Esophagus muscularis mucosa (tissue), 4 donors: Measurements from ENCODE around the gene MEIOB.

Experiments used
- EP300 ChIP-seq: sonication (generic); formaldehyde crosslinking; IDR thresholded peaks from one replicate; pipeline ENCODE4 v1.6.1; 2017; ENCODE audit warnings: antibody characterized with exemption
- POLR2A ChIP-seq: fragments of 450-650 bp; IDR thresholded peaks from one replicate; pipeline ENCODE4 v1.6.1; 2017; ENCODE audit warnings: antibody characterized with exemption, moderate library complexity, mild to moderate bottlenecking, low read depth
- POLR2AphosphoS5 ChIP-seq, 2 donors: sonication (generic); formaldehyde crosslinking; IDR thresholded peaks; one replicate each; pipeline ENCODE4 v1.6.1; 2017; ENCODE audit warnings: antibody characterized with exemption in 2 of 2
- TF ChIP-seq, protein P1 (sequence below), 3 experiments: fragments of 200-600 bp in 2 of 3; fragments of 450-650 bp in 1 of 3; sonication (generic) in 2 of 3; IDR thresholded peaks; one replicate each; pipeline ENCODE4 v1.5.1; 2017 to 2019; ENCODE audit warnings: antibody characterized with exemption in 3 of 3, mild to moderate bottlenecking in 2 of 3, moderate library complexity in 1 of 3

DNA sequence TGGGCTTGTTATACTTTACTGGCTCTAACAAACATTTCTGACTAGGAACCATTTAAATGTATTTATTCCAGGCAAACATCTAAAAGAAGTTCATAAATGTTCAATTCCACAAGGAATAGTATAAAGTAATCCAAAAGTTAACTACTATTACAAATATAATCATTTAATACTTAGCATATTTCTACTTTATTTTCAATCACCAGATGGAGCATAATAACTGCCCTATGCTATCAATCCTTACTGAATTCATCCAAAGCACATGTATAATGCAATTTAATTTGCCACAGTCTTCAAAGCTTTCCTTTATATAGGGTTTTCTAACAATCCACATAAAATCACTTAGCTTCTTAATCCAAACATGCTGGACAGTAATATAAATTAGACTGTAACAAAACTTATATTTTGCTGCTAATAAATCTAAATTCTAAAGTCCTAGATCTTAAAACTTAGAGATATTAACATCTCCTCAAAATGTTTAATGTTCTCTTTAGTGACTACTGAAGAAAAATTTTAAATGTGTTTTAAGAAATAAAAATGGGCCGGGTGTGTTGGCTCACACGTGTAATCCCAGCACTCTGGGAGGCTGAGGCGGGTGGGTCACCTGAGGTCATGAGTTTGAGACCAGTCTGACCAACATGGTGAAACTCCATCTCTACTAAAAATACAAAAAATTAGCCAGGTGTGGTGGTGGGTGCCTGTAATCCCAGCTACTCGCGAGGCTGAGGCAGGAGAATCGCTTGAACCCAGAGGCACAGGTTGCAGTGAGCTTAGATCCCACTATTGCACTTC, 5.9 kb downstream of the MEIOB start:
- TF ChIP-seq POLR2A: no peak
- TF ChIP-seq, protein P1, sequence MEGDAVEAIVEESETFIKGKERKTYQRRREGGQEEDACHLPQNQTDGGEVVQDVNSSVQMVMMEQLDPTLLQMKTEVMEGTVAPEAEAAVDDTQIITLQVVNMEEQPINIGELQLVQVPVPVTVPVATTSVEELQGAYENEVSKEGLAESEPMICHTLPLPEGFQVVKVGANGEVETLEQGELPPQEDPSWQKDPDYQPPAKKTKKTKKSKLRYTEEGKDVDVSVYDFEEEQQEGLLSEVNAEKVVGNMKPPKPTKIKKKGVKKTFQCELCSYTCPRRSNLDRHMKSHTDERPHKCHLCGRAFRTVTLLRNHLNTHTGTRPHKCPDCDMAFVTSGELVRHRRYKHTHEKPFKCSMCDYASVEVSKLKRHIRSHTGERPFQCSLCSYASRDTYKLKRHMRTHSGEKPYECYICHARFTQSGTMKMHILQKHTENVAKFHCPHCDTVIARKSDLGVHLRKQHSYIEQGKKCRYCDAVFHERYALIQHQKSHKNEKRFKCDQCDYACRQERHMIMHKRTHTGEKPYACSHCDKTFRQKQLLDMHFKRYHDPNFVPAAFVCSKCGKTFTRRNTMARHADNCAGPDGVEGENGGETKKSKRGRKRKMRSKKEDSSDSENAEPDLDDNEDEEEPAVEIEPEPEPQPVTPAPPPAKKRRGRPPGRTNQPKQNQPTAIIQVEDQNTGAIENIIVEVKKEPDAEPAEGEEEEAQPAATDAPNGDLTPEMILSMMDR (IDR thresholded peaks at IDR 0.05): no peak
- no peak for TF ChIP-seq POLR2AphosphoS5 (IDR thresholded peaks at IDR 0.05)
- TF ChIP-seq EP300: no peak
